Umbilical cord (tissue), 2 donors: ENCODE data around the gene PFAS. TPM values are rescaled to one million over a fixed set of nuclear protein-coding genes. Genes with fewer than 3 reads are reported as not detected.
"Not testable (repeated sequence)": the region's sequence is repeated elsewhere in the genome, so short reads cannot be mapped to it uniquely, and the experiment has no call there.

Source experiments
- DNase-seq: peaks from one replicate; pipeline ENCODE4 v3.0.0-alpha.2; 2015; ENCODE audit warnings: low spot score
- total RNA-seq: library from RNA; depleted of rRNA; stranded (reverse); fragments of >200 nt; gene quantifications from one replicate; pipeline ENCODE4 v1.2.3, GENCODE V29; 2014; ENCODE audit warnings: low replicate concordance; ENCODE audit not compliant: insufficient read depth

PFAS gene
- total RNA-seq, 1 donor from 2014 or later, result 6.0 TPM

- no peak for DNase-seq
Observed at GRCh38 chr17:8227238-8227581, 21.9 kb upstream of the PFAS start.

- DNase-seq, result no peak
Observed at GRCh38 chr17:8231701-8232100, 17.4 kb upstream of the PFAS start.

- DNase-seq, result no peak
Observed at GRCh38 chr17:8234361-8235270, 14.5 kb upstream of the PFAS start.

GRCh38 chr17:8235676-8236075, 13.4 kb upstream of the PFAS start:
- no peak for DNase-seq

- DNase-seq, result no peak
Observed at GRCh38 chr17:8237175-8237574, 11.9 kb upstream of the PFAS start.

- DNase-seq, result no peak
Observed at GRCh38 chr17:8237886-8238285, 11.2 kb upstream of the PFAS start.

GRCh38 chr17:8243827-8244226, 5.3 kb upstream of the PFAS start:
- no peak for DNase-seq

- no peak for DNase-seq
Observed at GRCh38 chr17:8244768-8245167, 4.3 kb upstream of the PFAS start.

GRCh38 chr17:8249621-8250500, 772 bp downstream of the PFAS start:
- no peak for DNase-seq

- DNase-seq, result not testable (repeated sequence)
Observed at GRCh38 chr17:8251411-8251810, 2.3 kb downstream of the PFAS start.

GRCh38 chr17:8253801-8254200, 4.7 kb downstream of the PFAS start:
- no peak for DNase-seq

GRCh38 chr17:8254881-8255280, 5.8 kb downstream of the PFAS start:
- DNase-seq, result no peak

- DNase-seq, result no peak
Observed at GRCh38 chr17:8255499-8255898, 6.4 kb downstream of the PFAS start.

- DNase-seq, result no peak
Observed at GRCh38 chr17:8256291-8256690, 7.2 kb downstream of the PFAS start.

GRCh38 chr17:8256691-8257090, 7.6 kb downstream of the PFAS start:
- no peak for DNase-seq

GRCh38 chr17:8257801-8258200, 8.7 kb downstream of the PFAS start:
- DNase-seq, result no peak

- no peak for DNase-seq
Observed at GRCh38 chr17:8264320-8264719, 15.2 kb downstream of the PFAS start.

GRCh38 chr17:8264836-8265542, 15.9 kb downstream of the PFAS start:
- no peak for DNase-seq

GRCh38 chr17:8266648-8267479, 17.8 kb downstream of the PFAS start:
- DNase-seq, result no peak

- DNase-seq, result no peak
Observed at GRCh38 chr17:8267480-8268147, 18.5 kb downstream of the PFAS start.
